HepG2 (cell line): ENCODE results near the gene PARVA.

Experiments used
- EZH2 ChIP-seq: conservative IDR thresholded peaks from 2 replicates; pipeline ENCODE4 v1.6.1; 2012; ENCODE audit warnings: mild to moderate bottlenecking, low read depth, low read length, moderate library complexity
- GATAD1 ChIP-seq: IDR thresholded peaks from 2 replicates; pipeline ENCODE4 v1.6.1; 2016; ENCODE audit warnings: missing genetic modification reagents, missing compliant biosample characterization
- GMEB2 ChIP-seq: IDR thresholded peaks from 2 replicates; pipeline ENCODE4 v1.6.1; 2016; ENCODE audit warnings: missing biosample characterization, missing genetic modification reagents, low read depth
- HNRNPH1 ChIP-seq: fragments of 200-400 bp; formaldehyde crosslinking; optimal IDR thresholded peaks from 2 replicates; pipeline ENCODE3; 2017; ENCODE audit warnings: mild to moderate bottlenecking, low read depth, low read length
- MNT ChIP-seq: fragments of 450-650 bp; IDR thresholded peaks from 2 replicates; pipeline ENCODE4 v1.6.1; 2016
- SMYD3 ChIP-seq: sonication (generic); formaldehyde crosslinking; IDR thresholded peaks from 2 replicates; pipeline ENCODE4 v1.8.1; 2023; ENCODE audit warnings: mild to moderate bottlenecking, missing genetic modification reagents
- TF ChIP-seq, protein P1 (sequence below): sonication (generic); formaldehyde crosslinking; IDR thresholded peaks from 2 replicates; pipeline ENCODE4 v1.4.0; 2020; ENCODE audit warnings: missing genetic modification reagents
- TF ChIP-seq, protein P2 (sequence below): sonication (generic); formaldehyde crosslinking; IDR thresholded peaks from 2 replicates; pipeline ENCODE4 v1.8.0; 2022; ENCODE audit warnings: missing genetic modification reagents, low read depth, mild to moderate bottlenecking, borderline replicate concordance

DNA sequence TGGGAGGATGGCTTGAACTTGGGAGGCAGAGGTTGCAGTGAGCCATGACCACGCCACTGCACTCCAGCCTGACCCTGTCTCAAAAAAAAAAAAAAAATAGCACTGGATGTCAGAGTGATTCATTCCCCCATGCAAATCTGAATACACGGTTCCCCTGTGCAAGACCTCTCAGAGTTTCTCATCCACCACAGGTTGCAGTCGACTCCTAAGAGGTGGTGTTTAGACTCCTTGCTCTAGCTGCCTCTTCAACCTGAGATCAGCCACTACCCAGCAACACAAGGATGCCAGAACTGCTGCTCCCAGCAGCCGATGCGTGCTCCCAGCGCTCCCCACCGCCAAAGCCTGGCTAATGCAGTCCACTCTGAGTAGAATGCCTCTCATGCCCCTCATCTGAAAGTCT lies 97.5 kb downstream of the PARVA start:
- TF ChIP-seq GMEB2 (CRISPR knock-in tag) (no peak), GATAD1 (no peak), EZH2 (no peak), SMYD3 (CRISPR knock-in tag) (no peak), MNT (no peak), HNRNPH1 (no peak)
- TF ChIP-seq, protein P1, sequence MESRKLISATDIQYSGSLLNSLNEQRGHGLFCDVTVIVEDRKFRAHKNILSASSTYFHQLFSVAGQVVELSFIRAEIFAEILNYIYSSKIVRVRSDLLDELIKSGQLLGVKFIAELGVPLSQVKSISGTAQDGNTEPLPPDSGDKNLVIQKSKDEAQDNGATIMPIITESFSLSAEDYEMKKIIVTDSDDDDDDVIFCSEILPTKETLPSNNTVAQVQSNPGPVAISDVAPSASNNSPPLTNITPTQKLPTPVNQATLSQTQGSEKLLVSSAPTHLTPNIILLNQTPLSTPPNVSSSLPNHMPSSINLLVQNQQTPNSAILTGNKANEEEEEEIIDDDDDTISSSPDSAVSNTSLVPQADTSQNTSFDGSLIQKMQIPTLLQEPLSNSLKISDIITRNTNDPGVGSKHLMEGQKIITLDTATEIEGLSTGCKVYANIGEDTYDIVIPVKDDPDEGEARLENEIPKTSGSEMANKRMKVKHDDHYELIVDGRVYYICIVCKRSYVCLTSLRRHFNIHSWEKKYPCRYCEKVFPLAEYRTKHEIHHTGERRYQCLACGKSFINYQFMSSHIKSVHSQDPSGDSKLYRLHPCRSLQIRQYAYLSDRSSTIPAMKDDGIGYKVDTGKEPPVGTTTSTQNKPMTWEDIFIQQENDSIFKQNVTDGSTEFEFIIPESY (CRISPR knock-in tag) = no peak
- TF ChIP-seq, protein P2, sequence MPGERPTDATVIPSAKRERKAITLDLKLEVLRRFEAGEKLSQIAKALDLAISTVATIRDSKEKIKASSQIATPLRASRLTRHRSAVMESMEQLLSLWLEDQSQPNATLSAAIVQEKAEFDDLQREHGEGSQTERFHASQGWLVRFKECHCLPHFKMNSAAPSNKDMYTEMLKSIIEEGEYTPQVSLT (CRISPR knock-in tag) = no peak
